ENCODE measurements around the gene CORIN.

- TF ChIP-seq POLR2AphosphoS5 (IDR thresholded peaks at IDR 0.05; ENCODE audit: low read depth, low read length), result no peak
- no peak for TF ChIP-seq ZBTB33 (IDR thresholded peaks at IDR 0.05; ENCODE audit: extremely low read depth, insufficient replicate concordance, low read length)
- no peak for TF ChIP-seq SIN3A (IDR thresholded peaks at IDR 0.05; ENCODE audit: low read depth)
- TF ChIP-seq YY1 (IDR thresholded peaks at IDR 0.05; ENCODE audit: extremely low read depth, insufficient replicate concordance, low read depth, low read length), result no peak
- no peak for TF ChIP-seq CTCF (IDR thresholded peaks at IDR 0.05 in 2 of 3, conservative IDR thresholded peaks at IDR 0.05 in 1 of 3; ENCODE audit: borderline replicate concordance in 1 of 3, insufficient read depth in 1 of 3, low read depth in 2 of 3, low read length in 2 of 3)
- TF ChIP-seq JUND (IDR thresholded peaks at IDR 0.05), result no peak
Measured at GRCh38 chr4:47647544-47647943, 190.3 kb downstream of the CORIN start.

Data from HCT116 (cell line).